A549 (cell line): Measurements from ENCODE around the gene TEAD2. TPM values are rescaled to one million over a fixed set of nuclear protein-coding genes. Genes with fewer than 3 reads are reported as not detected.

Experiments
- ATAC-seq, 2 experiments: fragments of 200-7000 bp in 1 of 2; fragments of >200 bp in 1 of 2; cut with Nextera tagmentation in 1 of 2; cut with Tn5 transposase in 1 of 2; 3 replicates each; pipeline versions ENCODE4 v1.8.0 to v1.9.1; 2018 to 2020; ENCODE audit warnings: mild to moderate bottlenecking in 1 of 2, moderate library complexity in 1 of 2
- CTCF ChIA-PET: fragments of 300-600 bp; sonication (Branson Sonifier 250); formaldehyde crosslinking; extraction: SDS; loops from one replicate; lab custom pipeline; 2021; ENCODE audit warnings: antibody characterized with exemption, inconsistent platforms; lab: Yijun Ruan, JAX
- POLR2A ChIA-PET: fragments of 350-600 bp; formaldehyde crosslinking; extraction: SDS; loops from one replicate; lab custom pipeline; 2021; ENCODE audit warnings: antibody characterized with exemption, inconsistent platforms; lab: Yijun Ruan, JAX
- DNase-seq, 2 experiments: peaks; one replicate each; pipeline versions ENCODE4 v3.0.0 to v3.0.0-alpha.2; 2011 to 2016; ENCODE audit warnings: low read depth in 1 of 2, low spot score in 1 of 2
- FAIRE-seq: peaks from 2 replicates; lab custom pipeline; 2011; peaks lifted over from hg19 to GRCh38; lab: Jason Lieb, UNC
- H3K27ac ChIP-seq, 2 experiments: fragments of >200 bp; sonication (Bioruptor Twin); formaldehyde crosslinking; 3 replicates each; pipeline ENCODE4 v1.5.1; 2016 to 2017
- H3K4me1 ChIP-seq: fragments of >200 bp; sonication (Bioruptor Twin); formaldehyde crosslinking; 3 replicates; pipeline ENCODE4 v1.6.1; 2016
- H3K4me2 ChIP-seq: fragments of >200 bp; sonication (Bioruptor Twin); formaldehyde crosslinking; 3 replicates; pipeline ENCODE4 v1.6.1; 2016
- H3K4me3 ChIP-seq: fragments of >200 bp; sonication (Bioruptor Twin); formaldehyde crosslinking; 3 replicates; pipeline ENCODE4 v1.5.1; 2016
- H3K9me3 ChIP-seq: fragments of >200 bp; sonication (Bioruptor Twin); formaldehyde crosslinking; 3 replicates; pipeline ENCODE4 v1.6.1; 2016
- ELK1 ChIP-seq: fragments of 150-350 bp; IDR thresholded peaks from 2 replicates; pipeline ENCODE4 v1.6.1; 2014; ENCODE audit warnings: low read depth, mild to moderate bottlenecking, low read length
- EP300 ChIP-seq, 2 experiments: fragments of >200 bp; sonication (Bioruptor Twin); formaldehyde crosslinking; IDR thresholded peaks; 2 replicates in 1 of 2; 3 replicates in 1 of 2; pipeline ENCODE4 v1.6.1; 2016 to 2017
- FOSL2 ChIP-seq, 2 experiments: fragments of 450-650 bp in 1 of 2; fragments of >200 bp in 1 of 2; sonication (Bioruptor Twin) in 1 of 2; formaldehyde crosslinking; IDR thresholded peaks; 2 replicates each; pipeline versions ENCODE4 v1.5.0 to v1.6.1; 2016 to 2020; ENCODE audit warnings: mild to moderate bottlenecking in 1 of 2, moderate library complexity in 1 of 2
- HDAC2 ChIP-seq: fragments of 200-600 bp; sonication (generic); IDR thresholded peaks from 2 replicates; pipeline ENCODE4 v1.6.1; 2016
- HEYL ChIP-seq: fragments of 250-450 bp; sonication (Bioruptor Pico); IDR thresholded peaks from 2 replicates; pipeline ENCODE4 v1.8.0; 2021; ENCODE audit warnings: mild to moderate bottlenecking, moderate library complexity
- KDM5A ChIP-seq: fragments of 200-600 bp; sonication (generic); IDR thresholded peaks from 2 replicates; pipeline ENCODE4 v1.6.1; 2016; ENCODE audit warnings: antibody characterized with exemption, mild to moderate bottlenecking
- MAFK ChIP-seq: fragments of 450-650 bp; IDR thresholded peaks from 2 replicates; pipeline ENCODE4 v1.6.1; 2014; ENCODE audit not compliant: partially characterized antibody
- MAZ ChIP-seq: fragments of 150-350 bp; IDR thresholded peaks from 2 replicates; pipeline ENCODE4 v1.6.1; 2014; ENCODE audit warnings: antibody characterized with exemption, low read depth, low read length, borderline replicate concordance
- NPAS2 ChIP-seq: fragments of 250-450 bp; sonication (Bioruptor Pico); IDR thresholded peaks from 2 replicates; pipeline ENCODE4 v1.8.0; 2022; ENCODE audit warnings: mild to moderate bottlenecking, moderate library complexity, borderline replicate concordance
- NR3C1 ChIP-seq: fragments of >200 bp; sonication (Bioruptor Twin); formaldehyde crosslinking; IDR thresholded peaks from 3 replicates; pipeline ENCODE4 v1.6.1; 2017
- RARB ChIP-seq: fragments of 250-450 bp; sonication (Bioruptor Pico); IDR thresholded peaks from 2 replicates; pipeline ENCODE4 v1.8.0; 2021; ENCODE audit warnings: mild to moderate bottlenecking, moderate library complexity
- REST ChIP-seq: fragments of 200-600 bp; sonication (generic); IDR thresholded peaks from 2 replicates; pipeline ENCODE4 v1.6.1; 2016; ENCODE audit warnings: antibody characterized with exemption, mild to moderate bottlenecking, moderate library complexity
- RFX5 ChIP-seq: fragments of 450-650 bp; IDR thresholded peaks from 2 replicates; pipeline ENCODE4 v1.7.1; 2014; ENCODE audit warnings: antibody characterized with exemption, mild to moderate bottlenecking, moderate library complexity
- WGBS: methylation state at CpG from one replicate; pipeline ENCODE4 v1.1.6; 2017; ENCODE audit errors: missing lambda C conversion rate; 5-methylcytosine and 5-hydroxymethylcytosine counted together
- polyA plus RNA-seq, 4 experiments: library from polyadenylated mRNA; depleted of rRNA in 3 of 4; stranded (reverse); fragments of >200 nt; fragmentation: RNase III in 1 of 4; extraction: RNeasy Plus Mini Kit Qiagen cat#74134 plus additional on column Dnase treatment in 1 of 4; gene quantifications; 2 replicates in 3 of 4; 3 replicates in 1 of 4; pipeline ENCODE4 v1.2.3, GENCODE V29; 2011 to 2017
- TF ChIP-seq, protein P1 (sequence below): fragments of 250-450 bp; sonication (Bioruptor Pico); IDR thresholded peaks from 2 replicates; pipeline ENCODE4 v1.5.0; 2021; ENCODE audit warnings: mild to moderate bottlenecking, moderate library complexity, borderline replicate concordance
- TF ChIP-seq, protein P2 (sequence below): fragments of 250-450 bp; sonication (Bioruptor Pico); IDR thresholded peaks from 2 replicates; pipeline ENCODE4 v1.5.0; 2020; ENCODE audit warnings: low read depth, mild to moderate bottlenecking, moderate library complexity
- TF ChIP-seq, protein P3 (sequence below): fragments of >200 bp; sonication (Bioruptor Twin); formaldehyde crosslinking; IDR thresholded peaks from 3 replicates; pipeline ENCODE4 v1.6.1; 2016

The TEAD2 gene
- polyA plus RNA-seq, 2 of the 4 experiments (the other 2 are of a cell fraction) = 15.9 to 25.3 TPM

DNA sequence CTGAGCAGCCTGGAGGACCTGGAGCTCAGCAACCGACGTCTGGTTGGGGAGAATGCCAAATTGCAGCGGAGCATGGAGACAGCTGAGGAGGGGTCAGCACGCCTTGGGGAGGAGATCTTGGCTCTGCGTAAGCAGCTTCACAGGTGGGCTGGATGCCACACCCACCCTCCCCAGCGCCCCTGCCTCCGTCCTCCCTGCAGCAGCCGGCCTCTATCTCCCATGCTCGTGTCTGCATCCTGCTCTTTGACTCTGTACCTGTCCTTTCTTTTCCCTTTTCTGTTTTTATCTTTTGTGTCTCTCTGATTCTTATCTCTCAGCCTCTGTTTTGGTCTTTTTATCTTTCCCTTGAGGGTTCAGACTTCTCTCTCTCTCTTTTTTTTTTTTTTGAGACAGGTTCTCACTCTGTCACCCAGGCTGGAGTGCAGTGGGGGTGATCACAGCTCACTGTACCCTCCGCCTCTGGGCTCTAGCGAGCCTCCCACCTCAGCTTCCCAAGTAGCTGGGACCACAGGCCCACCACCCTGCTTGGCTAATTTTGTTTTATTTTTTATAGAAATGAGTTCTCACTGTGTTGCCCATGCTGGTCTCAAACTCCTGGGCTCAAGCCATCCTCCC lies 35.9 kb upstream of the TEAD2 start:
- DNase-seq (no peak), ATAC-seq (no peak), FAIRE-seq (no peak)
- no peak for TF ChIP-seq RARB
- TF ChIP-seq NR3C1 = no peak
- no peak for TF ChIP-seq MAZ
- no peak for TF ChIP-seq EP300 (IDR thresholded peaks at IDR 0.05)
- H3K4me3 ChIP-seq = no peak overlapping the region
- POLR2A ChIA-PET = interaction anchor here (0.7 kb wide), 1 partner anchor 38 kb away, joined by 3 read pairs; no protein-coding TSS in a partner anchor
- WGBS = 65% methylated on average over 11 of the region's 11 CpGs
- H3K4me1 ChIP-seq = no peaks in the 10 kb centered on the region
- H3K4me2 ChIP-seq = no peak overlapping the region
- no peak overlapping the region for H3K27ac ChIP-seq
- H3K9me3 ChIP-seq = no peaks in the 10 kb centered on the region
- CTCF ChIA-PET = interaction anchor here (1.2 to 10.9 kb wide), 2 partner anchors 50 to 75 kb away, joined by 4 to 244 read pairs; partner anchors contain the start of genes ALDH16A1, FLT3LG, PIH1D1 and SLC17A7

DNA sequence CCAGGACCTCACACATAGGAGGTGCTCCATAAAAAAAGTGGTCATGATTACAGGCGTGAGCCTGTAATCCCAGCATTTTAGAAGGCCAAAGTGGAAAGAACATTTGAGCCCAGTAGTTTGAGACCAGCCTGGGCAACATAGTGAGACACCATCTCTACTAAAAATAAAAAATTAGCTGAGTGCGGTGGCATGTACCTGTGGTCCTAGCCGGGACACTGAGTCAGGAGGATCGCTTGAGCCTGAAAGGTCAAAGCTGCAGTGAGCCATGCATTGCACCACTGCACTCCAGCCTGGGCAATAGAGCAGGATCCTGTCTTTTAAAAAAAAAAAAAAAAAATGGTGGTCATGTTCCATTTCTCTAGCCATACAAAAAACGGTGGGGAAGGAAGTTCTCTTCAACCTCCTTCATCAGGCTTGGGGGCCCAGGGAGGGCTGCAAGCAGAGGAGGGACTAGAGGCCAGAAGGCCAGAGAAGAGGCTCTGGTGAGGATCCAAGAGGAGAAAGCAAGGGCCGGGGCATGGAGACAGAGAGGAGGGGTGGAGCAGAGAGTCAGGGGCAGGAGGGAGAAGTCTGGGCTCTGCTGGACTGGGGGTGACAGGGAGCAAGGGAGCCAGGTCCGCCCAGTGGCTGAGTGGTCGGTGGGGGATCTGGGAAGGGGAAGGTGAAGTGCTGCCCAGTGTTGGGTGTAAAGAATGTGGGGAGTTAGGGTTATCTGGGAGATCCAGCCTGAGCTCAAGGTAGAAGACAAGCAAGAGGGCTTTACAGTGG lies 34.7 kb upstream of the TEAD2 start:
- Histone ChIP-seq H3K9me3 (no peaks in the 10 kb centered on the region), H3K27ac (no peak overlapping the region), H3K4me2 (no peak overlapping the region), H3K4me1 (no peaks in the 10 kb centered on the region), H3K4me3 (no peak overlapping the region)
- FAIRE-seq = no peak
- TF ChIP-seq RARB = no peak
- TF ChIP-seq MAFK = no peak
- no peak for TF ChIP-seq REST
- TF ChIP-seq, protein P1, sequence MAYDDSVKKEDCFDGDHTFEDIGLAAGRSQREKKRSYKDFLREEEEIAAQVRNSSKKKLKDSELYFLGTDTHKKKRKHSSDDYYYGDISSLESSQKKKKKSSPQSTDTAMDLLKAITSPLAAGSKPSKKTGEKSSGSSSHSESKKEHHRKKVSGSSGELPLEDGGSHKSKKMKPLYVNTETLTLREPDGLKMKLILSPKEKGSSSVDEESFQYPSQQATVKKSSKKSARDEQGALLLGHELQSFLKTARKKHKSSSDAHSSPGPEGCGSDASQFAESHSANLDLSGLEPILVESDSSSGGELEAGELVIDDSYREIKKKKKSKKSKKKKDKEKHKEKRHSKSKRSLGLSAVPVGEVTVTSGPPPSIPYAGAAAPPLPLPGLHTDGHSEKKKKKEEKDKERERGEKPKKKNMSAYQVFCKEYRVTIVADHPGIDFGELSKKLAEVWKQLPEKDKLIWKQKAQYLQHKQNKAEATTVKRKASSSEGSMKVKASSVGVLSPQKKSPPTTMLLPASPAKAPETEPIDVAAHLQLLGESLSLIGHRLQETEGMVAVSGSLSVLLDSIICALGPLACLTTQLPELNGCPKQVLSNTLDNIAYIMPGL (CRISPR knock-in tag) = no peak
- no peak for TF ChIP-seq EP300 (IDR thresholded peaks at IDR 0.05)
- no peak for TF ChIP-seq HEYL (CRISPR knock-in tag)
- TF ChIP-seq NPAS2 (CRISPR knock-in tag) = no peak
- TF ChIP-seq, protein P2, sequence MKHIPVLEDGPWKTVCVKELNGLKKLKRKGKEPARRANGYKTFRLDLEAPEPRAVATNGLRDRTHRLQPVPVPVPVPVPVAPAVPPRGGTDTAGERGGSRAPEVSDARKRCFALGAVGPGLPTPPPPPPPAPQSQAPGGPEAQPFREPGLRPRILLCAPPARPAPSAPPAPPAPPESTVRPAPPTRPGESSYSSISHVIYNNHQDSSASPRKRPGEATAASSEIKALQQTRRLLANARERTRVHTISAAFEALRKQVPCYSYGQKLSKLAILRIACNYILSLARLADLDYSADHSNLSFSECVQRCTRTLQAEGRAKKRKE (CRISPR knock-in tag) = no peak
- TF ChIP-seq, protein P3, sequence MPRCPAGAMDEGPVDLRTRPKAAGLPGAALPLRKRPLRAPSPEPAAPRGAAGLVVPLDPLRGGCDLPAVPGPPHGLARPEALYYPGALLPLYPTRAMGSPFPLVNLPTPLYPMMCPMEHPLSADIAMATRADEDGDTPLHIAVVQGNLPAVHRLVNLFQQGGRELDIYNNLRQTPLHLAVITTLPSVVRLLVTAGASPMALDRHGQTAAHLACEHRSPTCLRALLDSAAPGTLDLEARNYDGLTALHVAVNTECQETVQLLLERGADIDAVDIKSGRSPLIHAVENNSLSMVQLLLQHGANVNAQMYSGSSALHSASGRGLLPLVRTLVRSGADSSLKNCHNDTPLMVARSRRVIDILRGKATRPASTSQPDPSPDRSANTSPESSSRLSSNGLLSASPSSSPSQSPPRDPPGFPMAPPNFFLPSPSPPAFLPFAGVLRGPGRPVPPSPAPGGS = no peak
- no peak for TF ChIP-seq ELK1
- TF ChIP-seq RFX5 = no peak
- no peak for TF ChIP-seq KDM5A
- no peak for TF ChIP-seq HDAC2
- TF ChIP-seq FOSL2 (IDR thresholded peaks at IDR 0.05) = no peak
- TF ChIP-seq FOSL2 (CRISPR knock-in tag; IDR thresholded peaks at IDR 0.05) = no peak
- no peak for DNase-seq
- POLR2A ChIA-PET = no interaction called here
- CTCF ChIA-PET = interaction anchor here (1.0 to 10.9 kb wide), 5 partner anchors 13 to 171 kb away, joined by 3 to 244 read pairs (median 3); partner anchors contain the start of genes ALDH16A1, FLT3LG, PIH1D1 and SLC17A7
- 58% methylated on average over 8 of the region's 8 CpGs for WGBS
- ATAC-seq = no peak
